MM.1S (cell line): Measurements from ENCODE around the gene FAM200B.

Experiments used
- DNase-seq: peaks from one replicate; pipeline ENCODE4 v3.0.0-alpha.2; 2015
- H2AFZ ChIP-seq: fragments of 300-600 bp; sonication (generic); 2 replicates; pipeline ENCODE4 v1.6.0; 2016; ENCODE audit warnings: antibody characterized with exemption, low read length
- H3F3A ChIP-seq: fragments of 300-600 bp; sonication (generic); 2 replicates; pipeline ENCODE4 v1.6.1; 2016; ENCODE audit warnings: mild to moderate bottlenecking, antibody characterized with exemption, low read length, moderate library complexity, mixed read lengths; ENCODE audit not compliant: insufficient read depth
- H3K27ac ChIP-seq: fragments of 300-600 bp; sonication (generic); 2 replicates; pipeline ENCODE4 v1.5.1; 2016; ENCODE audit warnings: mild to moderate bottlenecking, low read length
- H3K27me3 ChIP-seq: fragments of 300-600 bp; sonication (generic); replicated peaks from 2 replicates; pipeline ENCODE4 v1.6.0; 2016; ENCODE audit warnings: low read length; ENCODE audit not compliant: insufficient read depth
- H3K36me3 ChIP-seq: fragments of 300-600 bp; sonication (generic); replicated peaks from 2 replicates; pipeline ENCODE4 v1.6.1; 2016; ENCODE audit warnings: mild to moderate bottlenecking, low read length, mixed read lengths; ENCODE audit not compliant: insufficient read depth
- H3K4me1 ChIP-seq: fragments of 300-600 bp; sonication (generic); 2 replicates; pipeline ENCODE4 v1.6.1; 2016; ENCODE audit warnings: low read length, mixed read lengths
- H3K4me2 ChIP-seq: fragments of 300-600 bp; sonication (generic); 2 replicates; pipeline ENCODE4 v1.6.0; 2016; ENCODE audit warnings: low read depth, low read length
- H3K4me3 ChIP-seq: fragments of 300-600 bp; sonication (generic); 2 replicates; pipeline ENCODE4 v1.5.1; 2016; ENCODE audit warnings: low read length, mixed read lengths
- H3K79me2 ChIP-seq: fragments of 300-600 bp; sonication (generic); 2 replicates; pipeline ENCODE4 v1.6.1; 2016; ENCODE audit warnings: mixed run types, low read length, mixed read lengths
- H3K9ac ChIP-seq: fragments of 300-600 bp; sonication (generic); 2 replicates; pipeline ENCODE4 v1.6.1; 2016; ENCODE audit warnings: low read length, mixed read lengths
- H3K9me2 ChIP-seq: fragments of 300-600 bp; sonication (generic); replicated peaks from 2 replicates; pipeline ENCODE4 v1.6.1; 2016; ENCODE audit warnings: mild to moderate bottlenecking, low read length, mixed read lengths; ENCODE audit not compliant: insufficient read depth
- H3K9me3 ChIP-seq: fragments of 300-600 bp; sonication (generic); replicated peaks from 2 replicates; pipeline ENCODE4 v1.6.1; 2016; ENCODE audit warnings: mild to moderate bottlenecking, low read length, mixed read lengths; ENCODE audit not compliant: insufficient read depth
- H4K20me1 ChIP-seq: fragments of 300-600 bp; sonication (generic); 2 replicates; pipeline ENCODE4 v1.6.1; 2016; ENCODE audit warnings: mild to moderate bottlenecking, low read length, moderate library complexity, mixed read lengths; ENCODE audit not compliant: insufficient read depth
- CTCF ChIP-seq: fragments of 300-600 bp; sonication (generic); IDR thresholded peaks from 2 replicates; pipeline ENCODE4 v1.5.1; 2016; ENCODE audit warnings: antibody characterized with exemption, low read length, mixed read lengths
- EZH2 ChIP-seq: fragments of 300-600 bp; sonication (generic); optimal IDR thresholded peaks from 2 replicates; pipeline ENCODE3; 2017; ENCODE audit warnings: low read depth, mild to moderate bottlenecking, antibody characterized with exemption, low read length, mixed read lengths
- EZH2phosphoT487 ChIP-seq: fragments of 300-600 bp; sonication (generic); IDR thresholded peaks from 2 replicates; pipeline ENCODE4 v1.6.1; 2018; ENCODE audit warnings: antibody characterized with exemption, low read length

Gene FAM200B

GRCh38 chr4:15689540-15689939 lies 7.9 kb downstream of the FAM200B start:
- no peaks in the 10 kb centered on the region for H3K4me1 ChIP-seq
- no peak overlapping the region for H3K4me2 ChIP-seq
- no peaks in the 10 kb centered on the region for H4K20me1 ChIP-seq
- no peak overlapping the region for H2AFZ ChIP-seq
- no peaks in the 10 kb centered on the region for H3K9me3 ChIP-seq
- no peak for DNase-seq
- H3K79me2 ChIP-seq: no peaks in the 10 kb centered on the region
- H3K36me3 ChIP-seq: no peaks in the 10 kb centered on the region; the same call in 1 of the 2 replicates
- no peaks in the 10 kb centered on the region for H3F3A ChIP-seq
- H3K9ac ChIP-seq: no peak overlapping the region
- no peak overlapping the region for H3K4me3 ChIP-seq
- no peak overlapping the region for H3K27ac ChIP-seq
- TF ChIP-seq EZH2phosphoT487 (no peak), CTCF (no peak), EZH2 (no peak)
- H3K9me2 ChIP-seq: no peaks in the 10 kb centered on the region
- H3K27me3 ChIP-seq: no peaks in the 10 kb centered on the region

GRCh38 chr4:15690020-15690809 lies 8.6 kb downstream of the FAM200B start:
- Histone ChIP-seq H3K9me2 (no peaks in the 10 kb centered on the region), H4K20me1 (no peaks in the 10 kb centered on the region), H3K4me3 (no peak overlapping the region), H3K9ac (no peak overlapping the region), H3K4me2 (no peak overlapping the region), H3K27ac (no peak overlapping the region), H2AFZ (no peak overlapping the region), H3K4me1 (no peaks in the 10 kb centered on the region), H3K27me3 (no peaks in the 10 kb centered on the region), H3K79me2 (no peaks in the 10 kb centered on the region), H3K9me3 (no peaks in the 10 kb centered on the region), H3F3A (no peaks in the 10 kb centered on the region), H3K36me3 (no peaks in the 10 kb centered on the region; the same call in 1 of the 2 replicates)
- DNase-seq: no peak
- TF ChIP-seq EZH2 (no peak), EZH2phosphoT487 (no peak), CTCF (no peak)

- TF ChIP-seq EZH2phosphoT487: no peak
- TF ChIP-seq CTCF: no peak
- no peak for TF ChIP-seq EZH2
- Histone ChIP-seq H4K20me1 (no peaks in the 10 kb centered on the region), H3K9me2 (no peaks in the 10 kb centered on the region), H3K4me3 (no peak overlapping the region), H3K4me1 (no peaks in the 10 kb centered on the region), H3K9me3 (no peaks in the 10 kb centered on the region), H2AFZ (no peak overlapping the region), H3K27ac (no peak overlapping the region), H3K79me2 (no peaks in the 10 kb centered on the region), H3K36me3 (no peaks in the 10 kb centered on the region; the same call in 1 of the 2 replicates), H3F3A (no peaks in the 10 kb centered on the region), H3K27me3 (no peaks in the 10 kb centered on the region), H3K4me2 (no peak overlapping the region), H3K9ac (no peak overlapping the region)
- DNase-seq: no peak
Measured at GRCh38 chr4:15691346-15692135, 9.9 kb downstream of the FAM200B start.
